Stimulated activated CD8-positive, alpha-beta memory T cell treated with anti-CD3 and anti-CD28 coated beads, Interleukin-7, amount 100 ng/mL, for 1 hour (primary cell): ENCODE data around the gene EYA4.

ENCODE experiments used
- DNase-seq, 2 donors: peaks; one replicate each; pipeline ENCODE4 v3.0.0-alpha.2; 2020; ENCODE audit warnings: low read depth in 2 of 2

Gene EYA4

GRCh38 chr6:133577851-133578250 lies 336.7 kb downstream of the EYA4 start:
- DNase-seq, result no peak
